ENCODE results near the gene UQCC3. TPM values are rescaled to one million over a fixed set of nuclear protein-coding genes. Genes with fewer than 3 reads are reported as not detected.
"Not testable (repeated sequence)": the region's sequence is repeated elsewhere in the genome, so short reads cannot be mapped to it uniquely, and the experiment has no call there.

Gene UQCC3
- total RNA-seq, 1 experiment from 2014 or later: 23.9 TPM

- Mint-ChIP-seq H3K36me3 (ENCODE audit: insufficient read depth, unreplicated experiment) (peaks cover 62% of the 10 kb centered on the region), H3K4me3 (ENCODE audit: unreplicated experiment) (no peak overlapping the region), H3K27me3 (ENCODE audit: insufficient read depth, unreplicated experiment) (no peaks in the 10 kb centered on the region), H3K9me3 (ENCODE audit: unreplicated experiment) (no peaks in the 10 kb centered on the region), H3K27ac (ENCODE audit: unreplicated experiment) (no peak overlapping the region), H3K4me1 (ENCODE audit: low read depth, unreplicated experiment) (peaks cover 7% of the 10 kb centered on the region)
- no peak for DNase-seq
- Histone ChIP-seq H3K36me3 (ENCODE audit: control insufficient read depth, insufficient read depth, low read length) (peaks cover 3% of the 10 kb centered on the region; the same call in 1 of the 2 replicates), H3K4me3 (ENCODE audit: low read depth, low read length) (no peak overlapping the region), H3K4me1 (peaks cover 19% of the 10 kb centered on the region), H3K27me3 (replicated peaks; ENCODE audit: control insufficient read depth, insufficient read depth, low read length) (no peaks in the 10 kb centered on the region), H3K9me3 (no peaks in the 10 kb centered on the region)
- intact Hi-C loops (cut with micrococcal nuclease; ENCODE audit: unreplicated experiment): loop anchor here (5.0 kb wide), 1 partner anchor 37 kb away; the partner anchor contains the start of genes EML3 and ROM1
- no TSS peak for BruUV-seq (replicated peaks)
- POLR2A ChIA-PET: interaction anchor here (0.6 to 4.5 kb wide), 2 partner anchors 16 to 75 kb away, joined by 3 to 43 read pairs; partner anchors contain the start of genes C11orf98, CSKMT and EEF1G
- TF ChIP-seq CTCF (IDR thresholded peaks at IDR 0.05; ENCODE audit: insufficient read depth in 1 of 2, low read depth in 1 of 2, low read length in 1 of 2, severe bottlenecking in 1 of 2, unreplicated experiment in 1 of 2): no peak
- CTCF ChIA-PET: no interaction called here
Measured at GRCh38 chr11:62648967-62649364, 22.5 kb upstream of the UQCC3 start.

GRCh38 chr11:62649486-62649885 is 22.0 kb upstream of the UQCC3 start:
- H3K9me3 Mint-ChIP-seq (ENCODE audit: unreplicated experiment): no peaks in the 10 kb centered on the region
- ChIA-PET POLR2A (interaction anchor here (4.5 kb wide), 1 partner anchor 16 kb away, joined by 43 read pairs; the partner anchor contains the start of genes C11orf98 and CSKMT), CTCF (no interaction called here)
- peaks cover 57% of the 10 kb centered on the region for H3K36me3 Mint-ChIP-seq (ENCODE audit: insufficient read depth, unreplicated experiment)
- no peak overlapping the region for H3K4me3 Mint-ChIP-seq (ENCODE audit: unreplicated experiment)
- no peak overlapping the region for H3K27ac Mint-ChIP-seq (ENCODE audit: unreplicated experiment)
- no TSS peak for BruUV-seq (replicated peaks)
- Histone ChIP-seq H3K4me1 (peaks cover 23% of the 10 kb centered on the region), H3K4me3 (ENCODE audit: low read depth, low read length) (no peak overlapping the region), H3K27me3 (replicated peaks; ENCODE audit: control insufficient read depth, insufficient read depth, low read length) (no peaks in the 10 kb centered on the region), H3K36me3 (ENCODE audit: control insufficient read depth, insufficient read depth, low read length) (peaks cover 2% of the 10 kb centered on the region; the same call in 1 of the 2 replicates), H3K9me3 (no peaks in the 10 kb centered on the region)
- intact Hi-C loops (cut with micrococcal nuclease; ENCODE audit: unreplicated experiment): loop anchor here (5.0 kb wide), 1 partner anchor 37 kb away; the partner anchor contains the start of genes EML3 and ROM1
- no peaks in the 10 kb centered on the region for H3K27me3 Mint-ChIP-seq (ENCODE audit: insufficient read depth, unreplicated experiment)
- TF ChIP-seq CTCF (IDR thresholded peaks at IDR 0.05; ENCODE audit: insufficient read depth in 1 of 2, low read depth in 1 of 2, low read length in 1 of 2, severe bottlenecking in 1 of 2, unreplicated experiment in 1 of 2): no peak
- peaks cover 7% of the 10 kb centered on the region for H3K4me1 Mint-ChIP-seq (ENCODE audit: low read depth, unreplicated experiment)
- no peak for DNase-seq

- H3K4me3 Mint-ChIP-seq (ENCODE audit: unreplicated experiment); H3K4me1 Mint-ChIP-seq (ENCODE audit: low read depth, unreplicated experiment); H3K36me3 ChIP-seq (ENCODE audit: control insufficient read depth, insufficient read depth, low read length); H3K27me3 Mint-ChIP-seq (ENCODE audit: insufficient read depth, unreplicated experiment); intact Hi-C loops (cut with micrococcal nuclease; ENCODE audit: unreplicated experiment); H3K9me3 ChIP-seq; H3K9me3 Mint-ChIP-seq (ENCODE audit: unreplicated experiment); H3K4me3 ChIP-seq (ENCODE audit: low read depth, low read length); H3K27ac Mint-ChIP-seq (ENCODE audit: unreplicated experiment); DNase-seq; BruUV-seq (replicated peaks); H3K27me3 ChIP-seq (replicated peaks; ENCODE audit: control insufficient read depth, insufficient read depth, low read length): not testable (repeated sequence)
- ChIA-PET POLR2A (interaction anchor here (1.0 kb wide), 1 partner anchor 14 kb away, joined by 3 read pairs; no protein-coding TSS in a partner anchor), CTCF (interaction anchor here (1.0 kb wide), 1 partner anchor 14 kb away, joined by 4 read pairs; the partner anchor contains the start of gene C11orf98)
- peaks cover 50% of the 10 kb centered on the region for H3K36me3 Mint-ChIP-seq (ENCODE audit: insufficient read depth, unreplicated experiment)
- H3K4me1 ChIP-seq: peaks cover 16% of the 10 kb centered on the region
Measured at GRCh38 chr11:62650283-62650682, 21.2 kb upstream of the UQCC3 start.
